ENCODE data around the gene COPS9. TPM values are rescaled to one million over a fixed set of nuclear protein-coding genes. Genes with fewer than 3 reads are reported as not detected.
A peak's percentile ranks its signal among the peaks of the same experiment; 100 is the strongest.

The COPS9 gene
- total RNA-seq, 1 experiment from 2014 or later: 134 TPM

DNA sequence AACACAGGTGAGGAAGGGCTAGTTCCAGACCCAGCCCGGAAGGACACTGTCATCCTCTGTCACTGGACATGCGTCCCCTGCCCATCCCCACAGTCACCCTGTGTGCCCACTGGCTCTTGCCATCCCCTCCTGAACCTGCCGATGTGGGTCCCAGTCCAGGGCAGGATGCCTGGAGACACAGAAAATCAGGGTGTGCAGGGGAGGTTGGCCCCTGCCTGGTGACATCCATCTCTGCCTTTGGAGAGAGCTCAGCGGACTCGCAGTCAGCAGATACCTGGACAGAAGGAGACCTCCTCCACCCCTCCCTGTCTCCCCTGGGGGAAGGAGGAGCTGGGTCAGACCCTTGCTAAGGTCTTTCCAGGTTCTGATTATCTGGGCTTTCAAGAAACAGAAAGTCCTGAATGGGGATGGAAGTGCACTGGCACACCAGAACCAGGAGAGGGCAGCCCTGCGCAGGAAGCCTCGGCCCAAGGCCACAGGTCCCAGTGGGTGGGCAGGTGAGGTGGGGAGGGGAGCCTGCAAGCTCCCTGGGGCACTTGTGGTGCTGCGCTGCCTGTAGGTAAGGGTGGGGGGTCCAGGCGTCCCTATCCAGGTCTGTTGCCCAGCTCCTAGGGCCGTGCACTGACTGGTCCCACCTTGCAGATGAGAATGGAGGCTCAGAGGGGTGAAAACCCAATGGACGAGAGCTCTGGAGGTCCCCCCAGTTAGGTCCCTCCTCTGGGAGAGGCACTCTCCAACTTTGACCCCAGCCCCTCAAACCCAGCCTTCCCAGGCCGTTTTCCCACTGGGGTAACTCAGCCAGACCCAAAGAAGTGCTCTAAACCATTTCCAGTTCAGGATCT, 14.1 kb upstream of the COPS9 start:
- in situ Hi-C loops (cut with HindIII; ENCODE audit: low pct_unique_long_range_greater_than_20kb, low sequenced_read_pairs): no loop called here
- no peak overlapping the region for H3K4me3 ChIP-seq (ENCODE audit: low read depth in 2 of 2, low read length in 2 of 2)
- H3K27ac ChIP-seq (ENCODE audit: low read length): no peak overlapping the region
- no peaks in the 10 kb centered on the region; the same call in 1 of the 2 replicates for H3K4me1 ChIP-seq (ENCODE audit: control insufficient read depth, insufficient read depth, low read length)
- H3K36me3 ChIP-seq (ENCODE audit: control insufficient read depth, insufficient read depth, low read length): no peaks in the 10 kb centered on the region
- no TSS peak for BruUV-seq (replicated peaks)
- no peaks in the 10 kb centered on the region for H3K9me3 ChIP-seq (ENCODE audit: control insufficient read depth, insufficient read depth, low read depth, low read length)
- TF ChIP-seq, protein P1, sequence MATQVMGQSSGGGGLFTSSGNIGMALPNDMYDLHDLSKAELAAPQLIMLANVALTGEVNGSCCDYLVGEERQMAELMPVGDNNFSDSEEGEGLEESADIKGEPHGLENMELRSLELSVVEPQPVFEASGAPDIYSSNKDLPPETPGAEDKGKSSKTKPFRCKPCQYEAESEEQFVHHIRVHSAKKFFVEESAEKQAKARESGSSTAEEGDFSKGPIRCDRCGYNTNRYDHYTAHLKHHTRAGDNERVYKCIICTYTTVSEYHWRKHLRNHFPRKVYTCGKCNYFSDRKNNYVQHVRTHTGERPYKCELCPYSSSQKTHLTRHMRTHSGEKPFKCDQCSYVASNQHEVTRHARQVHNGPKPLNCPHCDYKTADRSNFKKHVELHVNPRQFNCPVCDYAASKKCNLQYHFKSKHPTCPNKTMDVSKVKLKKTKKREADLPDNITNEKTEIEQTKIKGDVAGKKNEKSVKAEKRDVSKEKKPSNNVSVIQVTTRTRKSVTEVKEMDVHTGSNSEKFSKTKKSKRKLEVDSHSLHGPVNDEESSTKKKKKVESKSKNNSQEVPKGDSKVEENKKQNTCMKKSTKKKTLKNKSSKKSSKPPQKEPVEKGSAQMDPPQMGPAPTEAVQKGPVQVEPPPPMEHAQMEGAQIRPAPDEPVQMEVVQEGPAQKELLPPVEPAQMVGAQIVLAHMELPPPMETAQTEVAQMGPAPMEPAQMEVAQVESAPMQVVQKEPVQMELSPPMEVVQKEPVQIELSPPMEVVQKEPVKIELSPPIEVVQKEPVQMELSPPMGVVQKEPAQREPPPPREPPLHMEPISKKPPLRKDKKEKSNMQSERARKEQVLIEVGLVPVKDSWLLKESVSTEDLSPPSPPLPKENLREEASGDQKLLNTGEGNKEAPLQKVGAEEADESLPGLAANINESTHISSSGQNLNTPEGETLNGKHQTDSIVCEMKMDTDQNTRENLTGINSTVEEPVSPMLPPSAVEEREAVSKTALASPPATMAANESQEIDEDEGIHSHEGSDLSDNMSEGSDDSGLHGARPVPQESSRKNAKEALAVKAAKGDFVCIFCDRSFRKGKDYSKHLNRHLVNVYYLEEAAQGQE (IDR thresholded peaks at IDR 0.05; ENCODE audit: insufficient read depth in 1 of 2, low read depth in 2 of 2, low read length in 1 of 2): no peak
- TF ChIP-seq, protein P2, sequence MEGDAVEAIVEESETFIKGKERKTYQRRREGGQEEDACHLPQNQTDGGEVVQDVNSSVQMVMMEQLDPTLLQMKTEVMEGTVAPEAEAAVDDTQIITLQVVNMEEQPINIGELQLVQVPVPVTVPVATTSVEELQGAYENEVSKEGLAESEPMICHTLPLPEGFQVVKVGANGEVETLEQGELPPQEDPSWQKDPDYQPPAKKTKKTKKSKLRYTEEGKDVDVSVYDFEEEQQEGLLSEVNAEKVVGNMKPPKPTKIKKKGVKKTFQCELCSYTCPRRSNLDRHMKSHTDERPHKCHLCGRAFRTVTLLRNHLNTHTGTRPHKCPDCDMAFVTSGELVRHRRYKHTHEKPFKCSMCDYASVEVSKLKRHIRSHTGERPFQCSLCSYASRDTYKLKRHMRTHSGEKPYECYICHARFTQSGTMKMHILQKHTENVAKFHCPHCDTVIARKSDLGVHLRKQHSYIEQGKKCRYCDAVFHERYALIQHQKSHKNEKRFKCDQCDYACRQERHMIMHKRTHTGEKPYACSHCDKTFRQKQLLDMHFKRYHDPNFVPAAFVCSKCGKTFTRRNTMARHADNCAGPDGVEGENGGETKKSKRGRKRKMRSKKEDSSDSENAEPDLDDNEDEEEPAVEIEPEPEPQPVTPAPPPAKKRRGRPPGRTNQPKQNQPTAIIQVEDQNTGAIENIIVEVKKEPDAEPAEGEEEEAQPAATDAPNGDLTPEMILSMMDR (IDR thresholded peaks at IDR 0.05): peak; percentile 95
- H3K27me3 ChIP-seq (ENCODE audit: control insufficient read depth, insufficient read depth, low read length): peaks cover 8% of the 10 kb centered on the region
- intact Hi-C loops (cut with micrococcal nuclease; ENCODE audit: unreplicated experiment): loop anchor here (5.0 kb wide), 1 partner anchor 287 kb away; the partner anchor contains the start of gene GPC1
- POLR2A ChIA-PET: no interaction called here
- ATAC-seq (peak; percentile 76), DNase-seq (ENCODE audit: low read depth, low spot score) (no peak)
- CTCF ChIA-PET: interaction anchor here (0.6 kb wide), 1 partner anchor 292 kb away, joined by 4 read pairs; no protein-coding TSS in a partner anchor

DNA sequence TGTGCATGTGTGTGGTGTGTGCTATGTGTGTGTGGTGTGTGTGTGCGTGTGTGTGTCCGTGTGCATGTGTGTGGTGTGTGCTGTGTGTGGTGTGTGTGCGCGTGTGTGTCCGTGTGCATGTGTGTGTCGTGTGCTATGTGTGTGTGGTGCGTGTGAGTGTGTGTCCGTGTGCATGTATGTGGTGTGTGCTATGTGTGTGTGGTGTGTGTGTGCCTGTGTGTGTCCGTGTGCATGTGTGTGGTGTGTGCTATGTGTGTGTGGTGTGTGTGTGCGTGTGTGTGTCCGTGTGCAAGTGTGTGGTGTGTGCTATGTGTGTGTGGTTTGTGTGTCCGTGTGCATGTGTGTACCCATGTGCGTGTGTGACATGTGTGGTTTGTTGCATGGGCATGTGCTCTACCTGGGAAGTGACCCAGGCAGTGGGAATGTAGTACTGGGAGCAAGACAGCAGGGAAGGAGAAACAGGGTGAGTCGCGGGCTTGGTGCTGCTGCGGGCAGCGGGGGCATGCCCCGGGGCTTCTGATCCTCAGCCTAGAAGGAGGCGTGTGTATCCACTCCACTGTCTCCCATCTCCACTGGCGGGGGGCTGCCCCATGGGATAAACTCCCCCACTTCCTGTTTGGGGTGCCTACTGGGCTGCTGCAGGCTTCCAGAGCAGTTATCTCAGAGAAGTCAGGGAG, 11.9 kb upstream of the COPS9 start:
- in situ Hi-C loops (cut with HindIII; ENCODE audit: low pct_unique_long_range_greater_than_20kb, low sequenced_read_pairs) (no loop called here), intact Hi-C loops (cut with micrococcal nuclease; ENCODE audit: unreplicated experiment) (no loop called here)
- no TSS peak for BruUV-seq (replicated peaks)
- Histone ChIP-seq H3K4me1 (ENCODE audit: control insufficient read depth, insufficient read depth, low read length) (no peaks in the 10 kb centered on the region; the same call in 1 of the 2 replicates), H3K9me3 (ENCODE audit: control insufficient read depth, insufficient read depth, low read depth, low read length) (no peaks in the 10 kb centered on the region), H3K27me3 (ENCODE audit: control insufficient read depth, insufficient read depth, low read length) (peaks cover 8% of the 10 kb centered on the region), H3K36me3 (ENCODE audit: control insufficient read depth, insufficient read depth, low read length) (no peaks in the 10 kb centered on the region), H3K4me3 (ENCODE audit: low read depth in 2 of 2, low read length in 2 of 2) (no peak overlapping the region), H3K27ac (ENCODE audit: low read length) (no peak overlapping the region)
- DNase-seq (ENCODE audit: low read depth, low spot score) (no peak), ATAC-seq (no peak)
- POLR2A ChIA-PET: no interaction called here
- CTCF ChIA-PET: no interaction called here
- TF ChIP-seq, protein P1 (IDR thresholded peaks at IDR 0.05; ENCODE audit: insufficient read depth in 1 of 2, low read depth in 2 of 2, low read length in 1 of 2): no peak
- no peak for TF ChIP-seq TCF7L2 (IDR thresholded peaks at IDR 0.05; ENCODE audit: low read depth, low read length)
- TF ChIP-seq POLR2AphosphoS5 (IDR thresholded peaks at IDR 0.05; ENCODE audit: low read depth, low read length): no peak
- TF ChIP-seq SIN3A (IDR thresholded peaks at IDR 0.05; ENCODE audit: borderline replicate concordance, insufficient read depth, low read depth, low read length): no peak
- TF ChIP-seq, protein P2 (IDR thresholded peaks at IDR 0.05): no peak
